ENCODE data around the gene TEX12. TPM values are rescaled to one million over a fixed set of nuclear protein-coding genes. Genes with fewer than 3 reads are reported as not detected.

Gene TEX12
- total and polyA plus RNA-seq, 2 of the 4 experiments (the other 2 are of a cell fraction) = 0.12 TPM; not detected in 1

DNA sequence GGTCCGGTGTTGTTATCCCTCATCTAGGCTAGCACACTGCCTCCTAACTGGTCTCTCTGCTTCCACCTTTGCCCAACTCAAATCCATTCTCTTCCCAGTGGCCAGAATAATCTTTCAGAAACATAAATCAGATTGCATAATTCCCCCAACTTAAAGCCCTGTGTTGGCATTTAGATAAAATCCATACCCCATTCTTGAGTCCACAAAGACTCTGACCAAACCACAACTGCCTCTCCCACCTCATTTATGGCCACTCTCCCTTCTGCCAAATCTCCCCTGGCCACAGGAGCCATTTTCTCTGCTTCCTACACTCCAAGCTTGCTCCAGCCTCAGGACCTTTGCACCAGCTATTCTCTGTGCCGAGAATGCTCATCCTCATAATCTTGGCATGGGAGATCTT is 40.1 kb upstream of the TEX12 start:
- dilution Hi-C loops (cut with HindIII; ENCODE audit: low sequenced_read_pairs, unreplicated experiment) (no loop called here), in situ Hi-C loops (cut with MboI; ENCODE audit: low sequenced_read_pairs) (no loop called here), intact Hi-C loops (cut with micrococcal nuclease) (no loop called here)
- H4K91ac ChIP-seq (ENCODE audit: insufficient read depth, low read depth, low read length) = no peak overlapping the region; the same call in 1 of the 2 replicates
- TF ChIP-seq MAZ (IDR thresholded peaks at IDR 0.05; ENCODE audit: borderline replicate concordance, low read depth, low read length) = no peak
- TF ChIP-seq SMC3 (IDR thresholded peaks at IDR 0.05; ENCODE audit: low read depth, low read length) = no peak
- TF ChIP-seq RCOR1 (IDR thresholded peaks at IDR 0.05; ENCODE audit: insufficient replicate concordance, low read length) = no peak
- no peak for TF ChIP-seq USF2 (IDR thresholded peaks at IDR 0.05; ENCODE audit: low read depth, low read length)
- TF ChIP-seq BHLHE40 (IDR thresholded peaks at IDR 0.05; ENCODE audit: low read depth, low read length) = no peak
- TF ChIP-seq ELK1 (IDR thresholded peaks at IDR 0.05; ENCODE audit: borderline replicate concordance, low read depth, low read length) = no peak
- TF ChIP-seq NFE2L2 (IDR thresholded peaks at IDR 0.05; ENCODE audit: low read depth, low read length) = no peak
- no peak for TF ChIP-seq MXI1 (IDR thresholded peaks at IDR 0.05; ENCODE audit: borderline replicate concordance, low read depth, low read length)
- TF ChIP-seq RFX5 (IDR thresholded peaks at IDR 0.05; ENCODE audit: low read depth, low read length) = no peak
- TF ChIP-seq CEBPB (IDR thresholded peaks at IDR 0.05; ENCODE audit: low read depth, low read length) = no peak
- TF ChIP-seq, protein P1, sequence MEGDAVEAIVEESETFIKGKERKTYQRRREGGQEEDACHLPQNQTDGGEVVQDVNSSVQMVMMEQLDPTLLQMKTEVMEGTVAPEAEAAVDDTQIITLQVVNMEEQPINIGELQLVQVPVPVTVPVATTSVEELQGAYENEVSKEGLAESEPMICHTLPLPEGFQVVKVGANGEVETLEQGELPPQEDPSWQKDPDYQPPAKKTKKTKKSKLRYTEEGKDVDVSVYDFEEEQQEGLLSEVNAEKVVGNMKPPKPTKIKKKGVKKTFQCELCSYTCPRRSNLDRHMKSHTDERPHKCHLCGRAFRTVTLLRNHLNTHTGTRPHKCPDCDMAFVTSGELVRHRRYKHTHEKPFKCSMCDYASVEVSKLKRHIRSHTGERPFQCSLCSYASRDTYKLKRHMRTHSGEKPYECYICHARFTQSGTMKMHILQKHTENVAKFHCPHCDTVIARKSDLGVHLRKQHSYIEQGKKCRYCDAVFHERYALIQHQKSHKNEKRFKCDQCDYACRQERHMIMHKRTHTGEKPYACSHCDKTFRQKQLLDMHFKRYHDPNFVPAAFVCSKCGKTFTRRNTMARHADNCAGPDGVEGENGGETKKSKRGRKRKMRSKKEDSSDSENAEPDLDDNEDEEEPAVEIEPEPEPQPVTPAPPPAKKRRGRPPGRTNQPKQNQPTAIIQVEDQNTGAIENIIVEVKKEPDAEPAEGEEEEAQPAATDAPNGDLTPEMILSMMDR (conservative IDR thresholded peaks at IDR 0.05; ENCODE audit: low read depth, low read length) = no peak
- no peak for TF ChIP-seq CHD1 (IDR thresholded peaks at IDR 0.05; ENCODE audit: low read depth, low read length)
- no peak for TF ChIP-seq MAFK (IDR thresholded peaks at IDR 0.05; ENCODE audit: low read depth, low read length)
- no peak for TF ChIP-seq POLR2A (IDR thresholded peaks at IDR 0.05; ENCODE audit: low read depth, low read length)
- TF ChIP-seq FOS (IDR thresholded peaks at IDR 0.05; ENCODE audit: low read depth, low read length) = no peak
- TF ChIP-seq RAD21 (IDR thresholded peaks at IDR 0.05; ENCODE audit: low read length) = no peak
- no peak overlapping the region for H2BK20ac ChIP-seq (ENCODE audit: low read depth, low read length)
- POLR2A ChIA-PET (ENCODE audit: unreplicated experiment) = no interaction called here
- no peaks in the 10 kb centered on the region for H3K36me3 ChIP-seq (ENCODE audit: control insufficient read depth, insufficient read depth, low read length)
- no peak overlapping the region for H4K5ac ChIP-seq (ENCODE audit: low read depth, low read length)
- H3K4me1 ChIP-seq (ENCODE audit: control insufficient read depth, insufficient read depth, low read length) = peaks cover 7% of the 10 kb centered on the region
- no peaks in the 10 kb centered on the region for H3K9me3 ChIP-seq (ENCODE audit: control insufficient read depth, insufficient read depth, low read length)
- H3K23ac ChIP-seq (ENCODE audit: low read depth, low read length) = no peak overlapping the region
- no peak overlapping the region for H2BK120ac ChIP-seq (ENCODE audit: low read depth, low read length)
- H3K18ac ChIP-seq (ENCODE audit: low read depth, low read length) = no peak overlapping the region
- no peak overlapping the region for H2BK5ac ChIP-seq (ENCODE audit: low read depth, low read length, poor library complexity, severe bottlenecking)
- H2AK5ac ChIP-seq (ENCODE audit: low read depth, low read length) = peak overlapping the region; percentile 57; the same call in 1 of the 2 replicates
- H3K56ac ChIP-seq (ENCODE audit: extremely low read depth, insufficient read depth, low read length) = no peak overlapping the region
- DNase-seq (no peak), ATAC-seq (ENCODE audit: low read depth) (no peak)
- no peak overlapping the region for H3K4me2 ChIP-seq (ENCODE audit: low read depth, low read length)
- no peak overlapping the region for H3K14ac ChIP-seq (replicated peaks; ENCODE audit: low read depth, low read length)
- H4K20me1 ChIP-seq (ENCODE audit: insufficient read depth, low read length) = no peaks in the 10 kb centered on the region
- no peaks in the 10 kb centered on the region for H3K79me1 ChIP-seq (ENCODE audit: low read depth in 1 of 2, low read length in 2 of 2)
- CTCF ChIA-PET = no interaction called here
- no peak overlapping the region for H2AK9ac ChIP-seq (replicated peaks; ENCODE audit: low read depth, low read length, poor library complexity)
- H3K9ac ChIP-seq (ENCODE audit: low read depth, low read length) = no peak overlapping the region
- H2BK15ac ChIP-seq (ENCODE audit: low read depth, low read length) = no peak overlapping the region
- H3K27me3 ChIP-seq (ENCODE audit: control insufficient read depth, insufficient read depth, low read length) = no peaks in the 10 kb centered on the region
- no TSS peak for BruUV-seq (replicated peaks)
- no peak overlapping the region for H3K4me3 ChIP-seq (ENCODE audit: insufficient read depth, low read depth, low read length)
- H2AFZ ChIP-seq (replicated peaks; ENCODE audit: low read length, poor library complexity) = no peak overlapping the region
- H4K8ac ChIP-seq (ENCODE audit: low read depth in 2 of 2, low read length in 2 of 2) = no peak overlapping the region
- no peak overlapping the region for H3K4ac ChIP-seq (ENCODE audit: low read depth, low read length)
- peaks cover 6% of the 10 kb centered on the region for H3K9me1 ChIP-seq (ENCODE audit: insufficient read depth, low read length)
- no peak overlapping the region for H3K27ac ChIP-seq (ENCODE audit: insufficient read depth, low read length)
- WGBS, 2 experiments (ENCODE audit: extremely low coverage in 2 of 2, insufficient read length in 1 of 2) = 100% methylated on average over 1 of the region's 2 CpGs; no CpG with 5 or more reads in 1 of the 2 experiments

All from IMR-90 (cell line).